ENCODE data around the gene CARD10.

The CARD10 gene

GRCh38 chr22:37526376-37526775, 7.2 kb upstream of the CARD10 start:
- FAIRE-seq, result no peak

DNA sequence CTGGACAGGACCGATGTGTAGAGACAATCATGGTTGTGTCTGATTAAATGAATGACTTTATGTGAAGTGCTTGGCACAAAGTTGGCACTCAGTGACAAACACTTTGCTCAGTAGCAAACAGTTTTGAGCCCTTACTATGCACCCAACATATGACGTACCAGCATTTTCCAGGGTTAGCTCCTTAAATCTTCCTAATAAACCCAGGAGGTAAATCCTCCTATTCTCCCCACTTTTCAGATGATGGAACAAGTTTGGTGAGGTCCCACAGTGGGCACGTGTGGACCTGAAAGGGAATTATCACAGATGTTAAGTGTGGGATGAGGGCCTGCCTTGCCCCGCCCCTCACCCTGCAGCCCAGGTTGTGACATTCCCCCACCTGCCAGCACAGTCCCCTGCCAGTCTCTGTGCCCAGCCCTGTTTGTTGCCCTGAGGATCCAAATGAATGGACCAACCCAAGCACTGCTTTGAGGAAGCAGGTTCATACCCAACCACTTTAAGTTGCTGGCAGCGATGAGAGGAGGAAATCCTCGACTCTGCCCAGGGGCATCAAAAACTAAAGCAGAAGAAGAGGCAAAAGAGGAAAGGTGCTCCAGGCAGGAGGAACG, 6.6 kb upstream of the CARD10 start:
- FAIRE-seq, result no peak

DNA sequence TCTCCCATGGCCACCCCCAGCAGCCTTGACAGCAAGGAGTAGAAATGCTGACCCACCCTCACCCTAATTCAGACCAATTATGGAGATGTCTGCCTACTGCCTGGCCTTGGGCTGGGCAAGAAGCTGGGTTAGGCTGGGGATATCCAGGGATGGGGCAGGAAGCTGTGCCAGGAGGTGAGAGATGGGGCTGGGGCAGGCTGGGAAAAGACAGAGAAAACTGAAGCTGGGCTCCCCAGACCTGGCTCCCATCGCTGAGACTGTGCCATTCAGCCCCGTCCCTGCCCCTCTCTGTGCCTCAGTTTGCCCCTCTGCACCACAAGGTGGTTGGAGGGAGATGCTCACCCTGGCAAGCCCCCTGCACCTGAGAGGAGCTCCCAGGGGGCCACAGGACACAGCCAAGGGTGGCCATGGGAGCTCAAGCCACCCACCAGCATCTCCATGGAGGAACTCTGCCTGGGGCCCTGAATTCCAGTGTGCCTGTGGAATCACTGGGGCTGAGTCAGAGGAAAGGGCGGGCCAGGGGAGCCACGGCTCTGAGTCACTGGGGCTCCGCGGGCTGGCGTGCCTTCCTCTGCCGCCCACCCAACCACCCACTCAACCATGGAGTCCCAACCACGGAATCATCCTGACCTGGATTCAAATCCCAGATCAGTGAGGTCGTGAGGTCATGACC, 6.0 kb upstream of the CARD10 start:
- FAIRE-seq, result no peak

- no peak for FAIRE-seq
Observed at GRCh38 chr22:37522482-37522881, 3.3 kb upstream of the CARD10 start.

DNA sequence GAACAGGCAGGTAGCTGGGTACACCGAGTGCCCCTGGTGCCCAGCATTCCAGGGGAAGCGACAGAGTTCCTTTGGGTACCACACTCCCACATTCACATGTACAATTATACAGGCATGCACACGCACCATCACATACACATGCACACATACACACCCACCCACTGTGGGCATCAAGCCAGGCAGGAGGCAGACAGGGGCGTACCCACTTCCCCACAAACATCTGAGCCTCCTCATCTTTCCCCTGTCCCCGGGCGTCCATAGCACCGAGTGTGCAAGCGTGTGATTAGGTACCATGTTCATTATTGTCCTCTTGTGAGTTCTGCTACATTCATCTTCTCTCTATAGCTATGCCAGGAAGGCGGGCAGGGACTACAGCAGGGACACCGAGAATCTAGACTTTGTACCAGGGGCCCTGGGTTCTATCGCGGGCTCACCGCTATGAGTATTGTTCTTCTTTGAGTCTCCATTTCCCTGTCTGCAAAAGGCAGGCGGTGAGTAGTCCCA, 2.1 kb upstream of the CARD10 start:
- no peak for FAIRE-seq

DNA sequence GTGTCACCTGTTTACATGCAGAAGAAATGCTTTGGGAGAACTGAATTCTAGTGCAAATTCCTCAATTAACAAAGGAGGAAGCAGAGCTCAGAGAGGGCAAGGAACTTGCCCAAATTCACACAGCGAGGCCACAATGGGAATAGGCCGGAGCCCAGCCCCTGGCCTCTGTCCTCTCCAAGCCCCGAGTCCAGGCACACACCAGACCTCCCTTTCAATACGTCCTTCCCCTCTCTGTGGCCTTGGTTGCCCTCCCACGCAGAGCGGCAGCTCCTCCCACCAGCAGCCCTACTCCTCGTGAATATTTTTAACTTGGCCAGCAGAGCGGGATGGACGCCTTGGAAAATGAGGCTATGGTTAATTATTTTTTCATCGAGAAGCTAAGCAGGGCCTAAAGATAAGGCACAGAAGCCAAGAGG, 1.6 kb upstream of the CARD10 start:
- FAIRE-seq, result no peak

DNA sequence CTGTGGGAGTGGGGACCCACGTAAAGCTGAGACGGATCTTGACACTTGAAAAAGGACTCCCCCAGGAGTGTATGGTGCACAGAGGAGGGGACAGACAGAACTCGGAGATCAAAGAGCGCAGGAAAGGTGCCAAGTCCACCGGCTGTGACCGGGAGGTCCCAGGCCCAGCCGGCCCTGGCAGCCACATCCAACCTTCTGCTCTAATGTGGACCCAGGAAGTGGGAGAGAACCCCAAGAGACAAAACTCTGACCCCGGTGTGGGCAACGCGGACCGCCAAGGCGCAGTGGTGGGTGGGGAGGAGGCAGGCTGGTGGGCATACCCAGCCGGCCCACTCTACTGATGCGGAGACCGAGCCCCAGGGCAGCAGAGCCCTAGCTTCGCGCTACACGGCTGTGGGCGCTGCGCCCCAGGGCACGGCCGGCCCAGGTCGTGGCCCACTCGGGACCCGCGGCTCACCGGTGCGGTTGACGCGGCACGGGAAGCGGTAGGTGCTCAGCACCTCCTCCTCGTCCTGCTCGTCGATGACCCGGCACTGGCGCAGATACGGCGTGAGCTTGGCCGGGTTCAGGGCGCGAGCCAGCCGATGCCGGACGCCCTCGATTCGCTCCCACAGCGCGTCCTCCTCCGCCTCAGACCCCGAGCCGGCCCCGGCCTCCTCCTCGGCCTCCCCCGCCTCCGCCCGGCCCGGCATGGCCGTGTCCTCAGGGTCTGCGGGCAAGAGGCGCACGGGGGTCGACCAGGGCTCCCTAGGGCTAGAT, 527 bp downstream of the CARD10 start:
- FAIRE-seq, result no peak

- FAIRE-seq, result no peak
Observed at GRCh38 chr22:37517826-37518450, 1.3 kb downstream of the CARD10 start.

- no peak for FAIRE-seq
Observed at GRCh38 chr22:37516456-37516855, 2.8 kb downstream of the CARD10 start.

GRCh38 chr22:37515901-37516300, 3.3 kb downstream of the CARD10 start:
- no peak for FAIRE-seq

- no peak for FAIRE-seq
Observed at GRCh38 chr22:37514526-37515051, 4.6 kb downstream of the CARD10 start.

GRCh38 chr22:37511395-37512104, 7.7 kb downstream of the CARD10 start:
- no peak for FAIRE-seq

- FAIRE-seq, result no peak
Observed at GRCh38 chr22:37510091-37510490, 9.1 kb downstream of the CARD10 start.

GRCh38 chr22:37509059-37509860, 10.0 kb downstream of the CARD10 start:
- FAIRE-seq, result no peak

- FAIRE-seq, result no peak
Observed at GRCh38 chr22:37508431-37508992, 10.7 kb downstream of the CARD10 start.

- FAIRE-seq, result no peak
Observed at GRCh38 chr22:37507731-37508130, 11.5 kb downstream of the CARD10 start.

- no peak for FAIRE-seq
Observed at GRCh38 chr22:37505989-37506388, 13.2 kb downstream of the CARD10 start.

GRCh38 chr22:37505565-37505964, 13.7 kb downstream of the CARD10 start:
- no peak for FAIRE-seq

DNA sequence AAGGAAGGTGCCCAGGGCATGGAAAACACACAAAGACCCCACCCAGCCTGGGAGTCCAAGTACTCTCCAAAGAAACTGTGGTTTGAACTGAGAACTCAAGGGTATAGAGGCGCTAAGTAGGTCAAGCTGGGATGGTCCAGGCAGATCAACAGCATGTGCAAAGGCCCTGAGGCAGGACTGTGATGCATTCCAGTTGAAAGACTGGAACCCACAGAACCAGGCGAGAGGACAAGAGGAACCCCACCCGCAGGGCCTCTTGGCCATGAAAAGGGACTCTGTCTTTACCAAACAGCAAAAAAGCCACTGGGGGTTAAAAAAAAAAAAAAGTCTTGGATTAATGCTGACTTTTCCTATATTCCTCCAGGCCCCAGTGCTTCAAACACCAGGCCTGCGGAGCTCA, 14.3 kb downstream of the CARD10 start:
- no peak for FAIRE-seq

DNA sequence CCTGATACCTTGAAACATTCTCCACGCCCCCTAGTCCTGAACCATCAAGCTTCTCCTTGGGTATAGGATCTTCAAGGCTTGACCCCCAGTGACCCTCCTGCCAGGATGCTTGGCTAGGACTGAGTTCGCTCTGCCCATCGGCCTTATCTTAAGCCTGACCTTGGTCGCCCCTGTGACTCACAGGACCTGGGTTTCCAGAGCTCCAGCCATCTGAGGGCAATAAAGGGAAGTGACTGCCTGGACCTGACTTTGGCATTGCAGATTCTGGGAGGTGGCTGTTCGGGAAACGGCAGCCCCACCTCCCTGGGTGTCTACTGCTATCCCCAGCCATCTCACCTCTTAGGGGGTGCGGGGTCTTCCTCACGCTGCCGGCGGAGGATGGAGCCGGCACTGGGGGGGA, 15.4 kb downstream of the CARD10 start:
- no peak for FAIRE-seq

- FAIRE-seq, result no peak
Observed at GRCh38 chr22:37503183-37503683, 16.0 kb downstream of the CARD10 start.

Data from colon (tissue), 2 donors.